ENCODE measurements around the gene TP53BP2.

TP53BP2 gene

GRCh38 chr1:223794136-223794880, 51.4 kb downstream of the TP53BP2 start:
- H3K36me3 ChIP-seq (ENCODE audit: insufficient read depth), result no peaks in the 10 kb centered on the region
- no peak overlapping the region for H3K27ac ChIP-seq
- no peak for TF ChIP-seq CTCF (conservative IDR thresholded peaks at IDR 0.05; ENCODE audit: low read depth, low read length)

GRCh38 chr1:223793716-223794115, 52.0 kb downstream of the TP53BP2 start:
- Histone ChIP-seq H3K27ac (no peak overlapping the region), H3K4me2 (no peak overlapping the region)

More at GRCh38 chr1:223794136-223794880, 51.4 kb downstream of the TP53BP2 start:
- no peaks in the 10 kb centered on the region for H3K79me2 ChIP-seq (ENCODE audit: insufficient read depth, low read depth)
- H3K27me3 ChIP-seq (ENCODE audit: insufficient read depth, low read depth), result no peaks in the 10 kb centered on the region
- no peak overlapping the region for H3K9ac ChIP-seq
- H2AFZ ChIP-seq (ENCODE audit: low read depth), result no peak overlapping the region
- H3K4me2 ChIP-seq, result no peak overlapping the region
- no peak overlapping the region for H3K4me3 ChIP-seq (IDR thresholded peaks at IDR 0.05; ENCODE audit: insufficient read depth, low read depth, low read length)
- no peaks in the 10 kb centered on the region for H3K4me1 ChIP-seq (ENCODE audit: low read depth, poor library complexity, severe bottlenecking)
- no peaks in the 10 kb centered on the region for H4K20me1 ChIP-seq (ENCODE audit: insufficient read depth)

GRCh38 chr1:223792046-223792445, 53.7 kb downstream of the TP53BP2 start:
- Histone ChIP-seq H3K4me1 (ENCODE audit: low read depth, poor library complexity, severe bottlenecking) (no peaks in the 10 kb centered on the region), H3K27me3 (ENCODE audit: insufficient read depth, low read depth) (no peaks in the 10 kb centered on the region), H3K4me2 (no peak overlapping the region), H3K4me3 (IDR thresholded peaks at IDR 0.05; ENCODE audit: insufficient read depth, low read depth, low read length) (no peak overlapping the region), H2AFZ (ENCODE audit: low read depth) (no peak overlapping the region), H3K79me2 (ENCODE audit: insufficient read depth, low read depth) (no peaks in the 10 kb centered on the region), H3K9ac (no peak overlapping the region), H3K36me3 (ENCODE audit: insufficient read depth) (no peaks in the 10 kb centered on the region), H3K27ac (no peak overlapping the region), H4K20me1 (ENCODE audit: insufficient read depth) (no peaks in the 10 kb centered on the region)
- TF ChIP-seq CTCF (conservative IDR thresholded peaks at IDR 0.05; ENCODE audit: low read depth, low read length), result no peak

More at GRCh38 chr1:223793716-223794115, 52.0 kb downstream of the TP53BP2 start:
- no peaks in the 10 kb centered on the region for H3K79me2 ChIP-seq (ENCODE audit: insufficient read depth, low read depth)
- no peak overlapping the region for H2AFZ ChIP-seq (ENCODE audit: low read depth)
- no peak overlapping the region for H3K4me3 ChIP-seq (IDR thresholded peaks at IDR 0.05; ENCODE audit: insufficient read depth, low read depth, low read length)
- no peaks in the 10 kb centered on the region for H3K27me3 ChIP-seq (ENCODE audit: insufficient read depth, low read depth)
- H3K9ac ChIP-seq, result no peak overlapping the region
- H3K36me3 ChIP-seq (ENCODE audit: insufficient read depth), result no peaks in the 10 kb centered on the region
- TF ChIP-seq CTCF (conservative IDR thresholded peaks at IDR 0.05; ENCODE audit: low read depth, low read length), result no peak
- H4K20me1 ChIP-seq (ENCODE audit: insufficient read depth), result no peaks in the 10 kb centered on the region
- no peaks in the 10 kb centered on the region for H3K4me1 ChIP-seq (ENCODE audit: low read depth, poor library complexity, severe bottlenecking)

GRCh38 chr1:223788746-223789415, 56.9 kb downstream of the TP53BP2 start:
- H3K4me3 ChIP-seq (IDR thresholded peaks at IDR 0.05; ENCODE audit: insufficient read depth, low read depth, low read length), result no peak overlapping the region
- H3K9ac ChIP-seq, result no peak overlapping the region
- H2AFZ ChIP-seq (ENCODE audit: low read depth), result no peak overlapping the region
- no peaks in the 10 kb centered on the region for H3K4me1 ChIP-seq (ENCODE audit: low read depth, poor library complexity, severe bottlenecking)
- no peak overlapping the region for H3K27ac ChIP-seq
- no peaks in the 10 kb centered on the region for H3K27me3 ChIP-seq (ENCODE audit: insufficient read depth, low read depth)
- H3K79me2 ChIP-seq (ENCODE audit: insufficient read depth, low read depth), result no peaks in the 10 kb centered on the region
- no peak for TF ChIP-seq CTCF (conservative IDR thresholded peaks at IDR 0.05; ENCODE audit: low read depth, low read length)
- H3K4me2 ChIP-seq, result no peak overlapping the region
- no peaks in the 10 kb centered on the region for H4K20me1 ChIP-seq (ENCODE audit: insufficient read depth)
- no peaks in the 10 kb centered on the region for H3K36me3 ChIP-seq (ENCODE audit: insufficient read depth)

Measured in KMS-11 (cell line).